Cardiac fibroblast (primary cell): ENCODE measurements around the gene NSMCE3.

Experiments
- DNase-seq, 2 donors: peaks; one replicate each; pipeline versions ENCODE4 v3.0.0 to v3.0.0-alpha.2; 2010; ENCODE audit warnings: low read depth in 2 of 2
- H3K4me3 ChIP-seq, 2 donors: replicated peaks in 1 of 2; 1 replicate in 1 of 2; 2 replicates in 1 of 2; pipeline ENCODE4 v1.5.1; 2011; ENCODE audit warnings: low read depth in 2 of 2, low read length in 2 of 2, mild to moderate bottlenecking in 2 of 2, moderate library complexity in 1 of 2
- CTCF ChIP-seq: IDR thresholded peaks from one replicate; pipeline ENCODE4 v1.5.1; 2011; ENCODE audit warnings: low read depth, mild to moderate bottlenecking, low read length, inconsistent platforms

NSMCE3 gene

GRCh38 chr15:29272219-29272618, 2.6 kb upstream of the NSMCE3 start:
- no peak for DNase-seq
- no peak for TF ChIP-seq CTCF
- H3K4me3 ChIP-seq: no peak overlapping the region

- TF ChIP-seq CTCF: no peak
- H3K4me3 ChIP-seq: no peak overlapping the region
- peak in 1 of 2 donors; percentile 2 for DNase-seq
These were observed 1.4 kb upstream of the NSMCE3 start for GRCh38 chr15:29270976-29271375.

GRCh38 chr15:29270169-29270955, 740 bp upstream of the NSMCE3 start:
- no peak for TF ChIP-seq CTCF
- peak; percentile 35 to 54 for DNase-seq
- peak overlapping the region; percentile 76 to 77 for H3K4me3 ChIP-seq

GRCh38 chr15:29268706-29269484, 727 bp downstream of the NSMCE3 start:
- peak; percentile 37 to 46 for DNase-seq
- TF ChIP-seq CTCF: no peak
- peak overlapping the region; percentile 76 to 77 for H3K4me3 ChIP-seq

- no peak for TF ChIP-seq CTCF
- H3K4me3 ChIP-seq: no peak overlapping the region
- peak in 1 of 2 donors; percentile 11 for DNase-seq
These were observed 3.5 kb downstream of the NSMCE3 start for GRCh38 chr15:29266052-29266582.

- TF ChIP-seq CTCF: no peak
- H3K4me3 ChIP-seq: no peak overlapping the region
- no peak for DNase-seq
These were observed 6.3 kb downstream of the NSMCE3 start for GRCh38 chr15:29263289-29263688.
